ENCODE data around the gene ZMYM4. TPM values are rescaled to one million over a fixed set of nuclear protein-coding genes. Genes with fewer than 3 reads are reported as not detected.

The ZMYM4 gene
- total RNA-seq, 2 experiments from 2014 or later = 21.1 to 54.3 TPM

- Histone ChIP-seq H3K4me2 (ENCODE audit: low read length) (peak overlapping the region; percentile 37), H3K4me1 (ENCODE audit: insufficient read depth, low read length, poor library complexity, severe bottlenecking) (peaks cover 16% of the 10 kb centered on the region), H3K27ac (ENCODE audit: low read depth, low read length, poor library complexity, severe bottlenecking) (peak overlapping the region; percentile 32), H3K9me2 (ENCODE audit: insufficient read depth, low read length) (no peaks in the 10 kb centered on the region), H3K36me3 (ENCODE audit: insufficient read depth, low read length) (peaks cover 68% of the 10 kb centered on the region), H2AFZ (ENCODE audit: low read length) (no peak overlapping the region), H4K20me1 (ENCODE audit: insufficient read depth, low read length) (no peaks in the 10 kb centered on the region), H3K79me2 (ENCODE audit: insufficient read depth, low read depth, low read length) (no peaks in the 10 kb centered on the region), H3K4me3 (ENCODE audit: low read depth, low read length, poor library complexity, severe bottlenecking) (peak overlapping the region; percentile 1), H3K9me3 (ENCODE audit: low read length) (no peaks in the 10 kb centered on the region)
- peak; percentile 15 for DNase-seq (ENCODE audit: low spot score)
- TF ChIP-seq CTCF (conservative IDR thresholded peaks at IDR 0.05; ENCODE audit: low read length) (no peak), EZH2phosphoT487 (IDR thresholded peaks at IDR 0.05; ENCODE audit: borderline replicate concordance, low read depth, low read length) (no peak)
- intact Hi-C loops (cut with micrococcal nuclease; ENCODE audit: unreplicated experiment) = no loop called here
- BruUV-seq (replicated peaks) = no TSS peak
- POLR2A ChIA-PET = interaction anchor here (0.7 to 0.9 kb wide), 2 partner anchors 8 to 12 kb away, joined by 3 read pairs; no protein-coding TSS in a partner anchor
- CTCF ChIA-PET (ENCODE audit: unreplicated experiment) = no interaction called here
These were observed 96.2 kb downstream of the ZMYM4 start for GRCh38 chr1:35364741-35365140.

GRCh38 chr1:35367914-35368313 lies 99.4 kb downstream of the ZMYM4 start:
- BruUV-seq (replicated peaks) = no TSS peak
- Histone ChIP-seq H2AFZ (ENCODE audit: low read length) (no peak overlapping the region), H3K4me1 (ENCODE audit: insufficient read depth, low read length, poor library complexity, severe bottlenecking) (peaks cover 16% of the 10 kb centered on the region), H3K9me3 (ENCODE audit: low read length) (no peaks in the 10 kb centered on the region), H4K20me1 (ENCODE audit: insufficient read depth, low read length) (no peaks in the 10 kb centered on the region), H3K4me2 (ENCODE audit: low read length) (no peak overlapping the region), H3K27ac (ENCODE audit: low read depth, low read length, poor library complexity, severe bottlenecking) (no peak overlapping the region), H3K9me2 (ENCODE audit: insufficient read depth, low read length) (no peaks in the 10 kb centered on the region), H3K4me3 (ENCODE audit: low read depth, low read length, poor library complexity, severe bottlenecking) (no peak overlapping the region), H3K79me2 (ENCODE audit: insufficient read depth, low read depth, low read length) (no peaks in the 10 kb centered on the region), H3K36me3 (ENCODE audit: insufficient read depth, low read length) (peaks cover 50% of the 10 kb centered on the region)
- POLR2A ChIA-PET = no interaction called here
- intact Hi-C loops (cut with micrococcal nuclease; ENCODE audit: unreplicated experiment) = no loop called here
- CTCF ChIA-PET (ENCODE audit: unreplicated experiment) = no interaction called here
- TF ChIP-seq EZH2phosphoT487 (IDR thresholded peaks at IDR 0.05; ENCODE audit: borderline replicate concordance, low read depth, low read length) (no peak), CTCF (conservative IDR thresholded peaks at IDR 0.05; ENCODE audit: low read length) (no peak)
- no peak for DNase-seq (ENCODE audit: low spot score)

GRCh38 chr1:35369922-35370671 lies 101.6 kb downstream of the ZMYM4 start:
- ChIA-PET CTCF (ENCODE audit: unreplicated experiment) (no interaction called here), POLR2A (interaction anchor here (0.6 to 1.2 kb wide), 7 partner anchors 9 to 1525 kb away, joined by 3 to 6 read pairs (median 3); no protein-coding TSS in a partner anchor)
- Histone ChIP-seq H3K79me2 (ENCODE audit: insufficient read depth, low read depth, low read length) (no peaks in the 10 kb centered on the region), H3K9me2 (ENCODE audit: insufficient read depth, low read length) (no peaks in the 10 kb centered on the region), H3K4me3 (ENCODE audit: low read depth, low read length, poor library complexity, severe bottlenecking) (no peak overlapping the region), H3K36me3 (ENCODE audit: insufficient read depth, low read length) (peaks cover 34% of the 10 kb centered on the region), H3K4me1 (ENCODE audit: insufficient read depth, low read length, poor library complexity, severe bottlenecking) (peaks cover 5% of the 10 kb centered on the region), H3K9me3 (ENCODE audit: low read length) (no peaks in the 10 kb centered on the region), H2AFZ (ENCODE audit: low read length) (no peak overlapping the region), H3K4me2 (ENCODE audit: low read length) (no peak overlapping the region), H4K20me1 (ENCODE audit: insufficient read depth, low read length) (no peaks in the 10 kb centered on the region), H3K27ac (ENCODE audit: low read depth, low read length, poor library complexity, severe bottlenecking) (no peak overlapping the region)
- intact Hi-C loops (cut with micrococcal nuclease; ENCODE audit: unreplicated experiment) = no loop called here
- TF ChIP-seq EZH2phosphoT487 (IDR thresholded peaks at IDR 0.05; ENCODE audit: borderline replicate concordance, low read depth, low read length) (no peak), CTCF (conservative IDR thresholded peaks at IDR 0.05; ENCODE audit: low read length) (no peak)
- BruUV-seq (replicated peaks) = no TSS peak
- DNase-seq (ENCODE audit: low spot score) = peak; percentile 20

Data from OCI-LY7 (cell line).